Measurements from ENCODE around the gene SRP9.

Gene SRP9

DNA sequence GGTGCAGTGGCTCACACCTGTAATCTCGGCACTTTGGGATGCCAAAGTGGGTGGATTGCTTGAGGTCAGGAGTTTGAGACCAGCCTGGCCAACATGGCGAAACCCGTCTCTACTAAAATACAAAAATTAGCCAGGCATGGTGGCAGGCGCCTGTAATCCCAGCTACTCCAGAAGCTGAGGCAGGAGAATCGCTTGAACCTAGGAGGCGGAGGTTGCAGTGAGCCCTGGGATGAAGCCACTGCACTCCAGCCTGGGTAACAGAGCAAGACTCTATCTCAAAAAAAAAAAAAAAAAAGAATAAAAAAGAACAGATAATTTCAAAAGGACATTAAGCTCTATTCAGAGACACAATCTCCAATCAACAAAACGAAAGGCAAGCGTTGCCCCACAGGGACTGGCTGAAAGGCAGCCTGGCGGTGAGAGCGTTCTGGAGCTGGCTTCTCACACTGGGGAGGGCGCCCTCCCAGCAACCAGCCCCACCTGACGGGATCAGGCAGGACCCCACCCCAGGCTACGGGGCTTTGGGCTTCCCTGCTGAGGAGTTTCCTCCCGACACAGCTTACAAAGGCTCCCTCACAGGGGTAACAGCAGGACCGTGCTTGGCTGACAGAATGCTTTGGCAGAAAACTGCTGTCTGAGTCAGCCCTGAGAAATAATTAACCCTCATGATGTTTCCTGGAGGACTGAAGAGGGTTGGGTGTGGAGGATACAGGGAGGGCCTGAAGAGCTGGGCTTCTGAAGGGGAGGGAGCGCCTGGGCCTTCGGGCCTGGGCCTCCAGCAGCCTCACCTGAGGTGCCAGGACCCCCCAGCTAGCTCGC lies 31.1 kb upstream of the SRP9 start:
- peak overlapping the region; percentile 5 for H2BK15ac ChIP-seq (replicated peaks; ENCODE audit: low read depth)
- no peaks in the 10 kb centered on the region for H3K79me2 ChIP-seq (ENCODE audit: control insufficient read depth, insufficient read depth, low read length)
- peak overlapping the region; percentile 26 for H3K4me2 ChIP-seq (ENCODE audit: low read length)
- H3K27me3 ChIP-seq (ENCODE audit: insufficient read depth, low read length, poor library complexity), result no peaks in the 10 kb centered on the region
- H2BK120ac ChIP-seq (ENCODE audit: low read depth, low read length), result no peak overlapping the region
- H3K36me3 ChIP-seq (ENCODE audit: control insufficient read depth, insufficient read depth, low read length), result no peaks in the 10 kb centered on the region
- no peak overlapping the region for H3K23ac ChIP-seq (ENCODE audit: low read length)
- no peak overlapping the region for H4K5ac ChIP-seq (ENCODE audit: low read length)
- no peak overlapping the region for H3K9ac ChIP-seq (ENCODE audit: low read length)
- H3K79me1 ChIP-seq (ENCODE audit: low read length), result no peaks in the 10 kb centered on the region
- H4K8ac ChIP-seq (ENCODE audit: low read depth, low read length), result no peak overlapping the region
- H2AK5ac ChIP-seq (ENCODE audit: low read length), result no peak overlapping the region
- peak overlapping the region; percentile 33 for H3K27ac ChIP-seq (ENCODE audit: low read depth, low read length)
- WGBS (ENCODE audit: extremely low coverage, insufficient coverage, low lambda C conversion rate), result no CpG with 5 or more reads among the region's 18 CpGs
- H3K4ac ChIP-seq (ENCODE audit: low read depth, low read length), result peak overlapping the region; percentile 48
- peak; percentile 97 for DNase-seq
- H3K56ac ChIP-seq (ENCODE audit: low read length), result peak overlapping the region; percentile 35
- peaks cover 3% of the 10 kb centered on the region for H3K4me1 ChIP-seq (ENCODE audit: control insufficient read depth, low read depth, low read length)
- no peak overlapping the region for H3K4me3 ChIP-seq (ENCODE audit: low read length)
- no peak overlapping the region for H2BK5ac ChIP-seq (ENCODE audit: low read length)
- peak overlapping the region; percentile 32 for H3K18ac ChIP-seq (ENCODE audit: low read length)

- no peaks in the 10 kb centered on the region for H3K27me3 ChIP-seq (ENCODE audit: insufficient read depth, low read length, poor library complexity)
- DNase-seq, result no peak
- no peak overlapping the region for H3K4me2 ChIP-seq (ENCODE audit: low read length)
- no peak overlapping the region for H2BK15ac ChIP-seq (replicated peaks; ENCODE audit: low read depth)
- no peak overlapping the region for H3K27ac ChIP-seq (ENCODE audit: low read depth, low read length)
- no peak overlapping the region for H3K9ac ChIP-seq (ENCODE audit: low read length)
- H2BK120ac ChIP-seq (ENCODE audit: low read depth, low read length), result no peak overlapping the region
- H2AK5ac ChIP-seq (ENCODE audit: low read length), result no peak overlapping the region
- H3K4me3 ChIP-seq (ENCODE audit: low read length), result no peak overlapping the region
- no peaks in the 10 kb centered on the region for H3K79me2 ChIP-seq (ENCODE audit: control insufficient read depth, insufficient read depth, low read length)
- H3K4me1 ChIP-seq (ENCODE audit: control insufficient read depth, low read depth, low read length), result peaks cover 6% of the 10 kb centered on the region
- no peak overlapping the region for H3K18ac ChIP-seq (ENCODE audit: low read length)
- no peaks in the 10 kb centered on the region for H3K36me3 ChIP-seq (ENCODE audit: control insufficient read depth, insufficient read depth, low read length)
- peak overlapping the region; percentile 26 for H3K4ac ChIP-seq (ENCODE audit: low read depth, low read length)
- H4K8ac ChIP-seq (ENCODE audit: low read depth, low read length), result no peak overlapping the region
- no peak overlapping the region for H3K23ac ChIP-seq (ENCODE audit: low read length)
- no CpG with 5 or more reads among the region's 7 CpGs for WGBS (ENCODE audit: extremely low coverage, insufficient coverage, low lambda C conversion rate)
- H3K56ac ChIP-seq (ENCODE audit: low read length), result no peak overlapping the region
- H4K5ac ChIP-seq (ENCODE audit: low read length), result no peak overlapping the region
- no peak overlapping the region for H2BK5ac ChIP-seq (ENCODE audit: low read length)
- no peaks in the 10 kb centered on the region for H3K79me1 ChIP-seq (ENCODE audit: low read length)
These were observed 30.1 kb upstream of the SRP9 start for GRCh38 chr1:225747566-225747965.

DNA sequence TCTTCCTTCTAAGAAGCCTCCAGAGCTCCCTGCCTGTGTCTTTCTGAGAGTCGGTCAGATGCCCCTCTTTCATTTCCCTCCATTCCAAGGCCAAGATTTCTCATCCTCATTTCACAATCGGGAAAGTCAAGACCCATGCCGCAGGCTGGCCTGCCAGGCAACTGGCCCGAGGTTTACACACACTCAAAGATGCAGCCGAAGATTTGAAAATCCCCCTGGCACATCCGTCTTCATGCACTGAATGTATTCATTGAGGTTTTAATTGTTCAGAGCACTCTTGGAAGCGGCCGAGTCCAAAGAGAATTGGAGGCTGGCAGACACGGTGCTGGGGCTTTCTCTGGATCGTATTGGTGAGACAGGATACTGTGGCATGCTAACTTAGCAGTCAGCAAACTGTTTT lies 29.1 kb upstream of the SRP9 start:
- H2BK120ac ChIP-seq (ENCODE audit: low read depth, low read length), result no peak overlapping the region
- DNase-seq, result no peak
- H3K18ac ChIP-seq (ENCODE audit: low read length), result peak overlapping the region; percentile 52
- no peak overlapping the region for H3K23ac ChIP-seq (ENCODE audit: low read length)
- no peaks in the 10 kb centered on the region for H3K79me1 ChIP-seq (ENCODE audit: low read length)
- H2BK15ac ChIP-seq (replicated peaks; ENCODE audit: low read depth), result peak overlapping the region; percentile 1
- peaks cover 6% of the 10 kb centered on the region for H3K4me1 ChIP-seq (ENCODE audit: control insufficient read depth, low read depth, low read length)
- no peak overlapping the region for H4K8ac ChIP-seq (ENCODE audit: low read depth, low read length)
- no peak overlapping the region for H2BK5ac ChIP-seq (ENCODE audit: low read length)
- no peak overlapping the region for H4K5ac ChIP-seq (ENCODE audit: low read length)
- peak overlapping the region; percentile 48 for H3K4ac ChIP-seq (ENCODE audit: low read depth, low read length)
- no peak overlapping the region for H3K27ac ChIP-seq (ENCODE audit: low read depth, low read length)
- H3K4me3 ChIP-seq (ENCODE audit: low read length), result no peak overlapping the region
- H3K79me2 ChIP-seq (ENCODE audit: control insufficient read depth, insufficient read depth, low read length), result no peaks in the 10 kb centered on the region
- no peaks in the 10 kb centered on the region for H3K36me3 ChIP-seq (ENCODE audit: control insufficient read depth, insufficient read depth, low read length)
- H3K4me2 ChIP-seq (ENCODE audit: low read length), result no peak overlapping the region
- no peak overlapping the region for H2AK5ac ChIP-seq (ENCODE audit: low read length)
- H3K27me3 ChIP-seq (ENCODE audit: insufficient read depth, low read length, poor library complexity), result no peaks in the 10 kb centered on the region
- no CpG with 5 or more reads among the region's 10 CpGs for WGBS (ENCODE audit: extremely low coverage, insufficient coverage, low lambda C conversion rate)
- H3K56ac ChIP-seq (ENCODE audit: low read length), result no peak overlapping the region
- no peak overlapping the region for H3K9ac ChIP-seq (ENCODE audit: low read length)

- no peaks in the 10 kb centered on the region for H3K79me2 ChIP-seq (ENCODE audit: control insufficient read depth, insufficient read depth, low read length)
- DNase-seq, result no peak
- no peak overlapping the region for H3K4ac ChIP-seq (ENCODE audit: low read depth, low read length)
- no peak overlapping the region for H3K18ac ChIP-seq (ENCODE audit: low read length)
- no peak overlapping the region for H2AK5ac ChIP-seq (ENCODE audit: low read length)
- no peak overlapping the region for H2BK5ac ChIP-seq (ENCODE audit: low read length)
- H4K8ac ChIP-seq (ENCODE audit: low read depth, low read length), result no peak overlapping the region
- no peak overlapping the region for H4K5ac ChIP-seq (ENCODE audit: low read length)
- H3K27ac ChIP-seq (ENCODE audit: low read depth, low read length), result no peak overlapping the region
- no peaks in the 10 kb centered on the region for H3K36me3 ChIP-seq (ENCODE audit: control insufficient read depth, insufficient read depth, low read length)
- no peaks in the 10 kb centered on the region for H3K27me3 ChIP-seq (ENCODE audit: insufficient read depth, low read length, poor library complexity)
- H3K4me3 ChIP-seq (ENCODE audit: low read length), result no peak overlapping the region
- H2BK120ac ChIP-seq (ENCODE audit: low read depth, low read length), result no peak overlapping the region
- H3K56ac ChIP-seq (ENCODE audit: low read length), result no peak overlapping the region
- peaks cover 6% of the 10 kb centered on the region for H3K4me1 ChIP-seq (ENCODE audit: control insufficient read depth, low read depth, low read length)
- H3K79me1 ChIP-seq (ENCODE audit: low read length), result no peaks in the 10 kb centered on the region
- H3K23ac ChIP-seq (ENCODE audit: low read length), result no peak overlapping the region
- no peak overlapping the region for H3K9ac ChIP-seq (ENCODE audit: low read length)
- no peak overlapping the region for H3K4me2 ChIP-seq (ENCODE audit: low read length)
- WGBS (ENCODE audit: extremely low coverage, insufficient coverage, low lambda C conversion rate), result no CpG with 5 or more reads among the region's 3 CpGs
- H2BK15ac ChIP-seq (replicated peaks; ENCODE audit: low read depth), result no peak overlapping the region
These were observed 27.9 kb upstream of the SRP9 start for GRCh38 chr1:225749706-225750105.

DNA sequence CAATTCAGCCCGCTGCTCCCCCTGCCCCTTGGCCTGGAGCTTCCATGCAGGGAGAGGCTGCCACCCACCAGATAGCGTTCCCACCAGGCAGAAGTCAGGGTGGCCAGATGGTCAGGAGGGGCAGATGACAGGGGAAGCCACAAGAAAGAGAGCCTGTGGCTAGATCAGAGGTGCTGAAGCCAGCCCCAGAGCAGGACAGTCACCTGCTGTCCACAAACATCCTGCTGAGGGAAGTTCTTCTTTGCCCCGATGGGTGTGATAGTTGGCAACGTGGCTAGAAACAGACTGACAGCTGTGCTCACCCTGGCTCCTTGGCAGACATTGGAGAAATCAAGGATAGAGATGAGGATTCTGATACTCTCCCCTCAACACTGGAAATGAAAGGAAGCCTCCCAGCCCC lies 27.2 kb upstream of the SRP9 start:
- Histone ChIP-seq H2AK5ac (ENCODE audit: low read length) (no peak overlapping the region), H3K4ac (ENCODE audit: low read depth, low read length) (no peak overlapping the region), H3K79me1 (ENCODE audit: low read length) (no peaks in the 10 kb centered on the region), H3K79me2 (ENCODE audit: control insufficient read depth, insufficient read depth, low read length) (no peaks in the 10 kb centered on the region), H3K4me3 (ENCODE audit: low read length) (no peak overlapping the region), H3K4me1 (ENCODE audit: control insufficient read depth, low read depth, low read length) (peaks cover 8% of the 10 kb centered on the region), H2BK15ac (replicated peaks; ENCODE audit: low read depth) (no peak overlapping the region), H2BK5ac (ENCODE audit: low read length) (no peak overlapping the region), H3K18ac (ENCODE audit: low read length) (no peak overlapping the region), H3K9ac (ENCODE audit: low read length) (no peak overlapping the region), H3K27me3 (ENCODE audit: insufficient read depth, low read length, poor library complexity) (no peaks in the 10 kb centered on the region), H3K23ac (ENCODE audit: low read length) (no peak overlapping the region), H4K5ac (ENCODE audit: low read length) (no peak overlapping the region), H3K4me2 (ENCODE audit: low read length) (no peak overlapping the region), H3K36me3 (ENCODE audit: control insufficient read depth, insufficient read depth, low read length) (no peaks in the 10 kb centered on the region), H4K8ac (ENCODE audit: low read depth, low read length) (no peak overlapping the region), H3K27ac (ENCODE audit: low read depth, low read length) (no peak overlapping the region), H3K56ac (ENCODE audit: low read length) (no peak overlapping the region), H2BK120ac (ENCODE audit: low read depth, low read length) (no peak overlapping the region)
- no CpG with 5 or more reads among the region's 4 CpGs for WGBS (ENCODE audit: extremely low coverage, insufficient coverage, low lambda C conversion rate)
- DNase-seq, result no peak
